ENCODE measurements around the gene KRT15.

KRT15 gene

GRCh38 chr17:41504246-41504977 lies 14.3 kb downstream of the KRT15 start:
- no peak for DNase-seq (ENCODE audit: low read depth)

DNA sequence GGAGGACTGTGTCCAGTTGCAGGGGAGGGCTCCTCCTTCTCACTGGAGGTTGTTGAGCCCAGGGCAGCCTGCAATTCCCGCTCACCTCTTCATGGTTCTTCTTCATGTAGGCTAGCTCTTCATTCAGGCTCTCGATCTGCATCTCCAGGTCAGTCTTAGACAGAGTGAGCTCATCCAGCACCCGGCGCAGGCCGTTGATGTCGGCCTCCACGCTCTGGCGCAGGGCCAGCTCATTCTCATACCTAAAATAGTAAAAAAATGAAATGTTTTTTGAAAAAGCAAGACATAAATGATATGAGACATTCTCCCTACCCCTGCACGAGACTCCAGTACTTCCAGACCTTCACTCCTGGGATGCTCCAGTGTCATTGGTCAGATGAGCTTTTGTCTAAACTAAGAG lies 15.5 kb downstream of the KRT15 start:
- no peak for DNase-seq (ENCODE audit: low read depth)

GRCh38 chr17:41500131-41500911 lies 18.4 kb downstream of the KRT15 start:
- DNase-seq (ENCODE audit: low read depth) = no peak

- DNase-seq (ENCODE audit: low read depth) = no peak
Measured at GRCh38 chr17:41499714-41500113, 19.0 kb downstream of the KRT15 start.

- no peak for DNase-seq (ENCODE audit: low read depth)
Measured at GRCh38 chr17:41498276-41498675, 20.4 kb downstream of the KRT15 start.

- DNase-seq (ENCODE audit: low read depth) = peak; percentile 39
Measured at GRCh38 chr17:41496803-41497484, 21.7 kb downstream of the KRT15 start.

DNA sequence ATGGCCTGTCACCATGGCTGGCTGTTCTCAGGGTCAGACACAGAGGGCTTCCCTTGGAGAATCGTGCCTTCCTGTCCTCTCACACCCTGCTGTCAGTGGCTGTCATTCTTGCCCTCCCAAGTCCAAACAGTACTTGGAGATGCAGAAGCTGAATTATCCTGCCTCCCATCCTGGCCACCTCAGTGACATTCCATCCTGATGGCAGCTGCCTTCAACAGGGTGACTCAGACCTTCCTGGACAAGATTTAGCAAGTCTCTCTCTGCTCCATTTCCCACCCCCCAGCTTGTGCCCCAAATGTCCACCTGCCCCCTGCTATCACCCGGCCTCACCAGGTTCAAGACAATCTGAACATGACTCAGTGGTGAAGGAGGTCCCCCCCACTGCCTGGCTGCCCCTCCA lies 24.2 kb downstream of the KRT15 start:
- DNase-seq (ENCODE audit: low read depth) = no peak

DNA sequence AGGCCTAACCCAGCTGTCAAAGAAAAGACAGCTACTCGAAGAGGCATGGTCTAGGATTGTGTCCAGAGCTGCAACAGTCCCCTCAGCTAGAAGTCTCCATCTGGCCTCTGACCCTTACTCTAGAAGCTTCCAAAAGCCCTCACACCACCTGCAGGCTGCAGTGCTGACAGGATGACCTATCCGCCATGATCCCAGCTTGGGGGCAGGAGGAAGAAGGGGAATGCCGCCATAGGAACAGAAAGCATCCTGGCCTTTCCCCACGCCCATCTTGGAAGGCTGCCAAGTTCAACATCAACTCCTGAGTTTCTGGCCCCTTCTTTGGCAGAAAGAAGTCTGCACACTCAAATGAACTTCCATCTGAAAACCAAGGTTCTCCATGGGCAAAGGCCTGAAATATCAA lies 25.9 kb downstream of the KRT15 start:
- no peak for DNase-seq (ENCODE audit: low read depth)

- no peak for DNase-seq (ENCODE audit: low read depth)
Measured at GRCh38 chr17:41492351-41492750, 26.3 kb downstream of the KRT15 start.

GRCh38 chr17:41491476-41491875 lies 27.2 kb downstream of the KRT15 start:
- DNase-seq (ENCODE audit: low read depth) = no peak

DNA sequence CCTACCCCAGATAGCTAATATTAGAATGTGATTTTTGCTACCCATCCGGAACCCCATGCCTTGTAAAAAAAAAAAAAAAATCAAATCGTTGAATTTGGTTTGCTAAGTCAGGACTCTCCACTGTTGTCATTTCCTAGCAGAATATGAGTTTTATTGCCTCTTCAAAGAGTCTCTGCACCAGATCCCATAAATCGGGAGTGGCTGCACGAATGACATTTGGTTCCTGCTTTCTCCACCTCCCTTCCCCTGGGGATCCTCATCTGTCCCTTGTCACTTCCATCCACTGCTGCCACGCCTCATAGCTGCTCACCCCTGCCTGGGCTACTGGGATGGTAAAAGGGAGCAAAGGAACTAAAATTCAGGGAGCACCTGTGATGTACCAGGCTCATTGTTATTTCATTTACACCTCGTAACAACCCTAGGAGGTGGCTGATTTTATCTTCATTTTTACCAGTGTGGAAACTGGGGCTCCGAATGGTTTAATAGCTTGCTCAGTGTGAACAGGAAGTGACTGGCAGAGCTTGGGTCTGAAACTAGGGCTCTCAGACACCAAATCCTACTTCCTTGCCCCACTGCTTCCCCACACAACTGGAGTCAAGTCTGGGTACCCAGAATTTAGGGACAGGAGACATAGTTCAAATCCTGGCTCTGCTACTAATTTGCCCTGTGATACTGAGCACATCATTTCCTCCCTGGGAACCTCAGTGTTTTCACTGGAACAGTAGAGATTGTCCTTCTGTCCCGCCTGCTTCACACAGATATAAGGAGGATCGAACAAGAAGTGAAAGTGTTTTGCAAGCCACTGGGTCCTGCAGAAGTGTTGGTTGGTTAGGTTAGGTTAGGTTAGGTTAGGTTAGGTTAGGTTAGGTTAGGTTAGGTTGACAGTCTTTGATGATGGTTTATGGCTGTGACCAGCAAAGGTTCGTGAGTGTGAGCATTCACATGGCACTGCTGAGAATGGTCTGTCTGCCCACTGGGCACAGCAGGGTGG lies 28.4 kb downstream of the KRT15 start:
- DNase-seq (ENCODE audit: low read depth) = no peak

DNA sequence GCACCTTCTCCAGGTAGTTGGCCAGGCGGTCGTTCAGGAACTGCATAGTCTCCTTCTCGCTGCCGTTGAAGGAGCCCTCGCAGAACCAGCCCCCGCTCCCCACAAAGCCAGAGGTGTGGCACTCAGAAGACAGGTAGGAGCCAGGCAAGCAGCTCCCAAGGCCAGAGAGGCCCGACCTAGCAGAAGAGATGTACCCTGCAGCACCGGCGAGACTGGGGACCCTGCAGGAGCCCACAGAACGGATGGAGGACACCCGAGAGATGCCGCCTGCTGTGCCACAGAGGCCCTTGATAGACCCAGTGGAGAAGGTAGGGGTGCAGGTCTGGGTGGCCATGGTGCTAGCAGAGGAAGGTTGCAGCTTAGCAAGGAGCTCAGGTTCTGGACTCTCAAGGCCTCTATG lies 29.2 kb downstream of the KRT15 start, which contains the start of gene KRT36:
KRT36 (minus strand) TSS at position 380 of the 400 bp plus-strand sequence; CDS start at position 334, 46 bp downstream.
- no peak for DNase-seq (ENCODE audit: low read depth)

- no peak for DNase-seq (ENCODE audit: low read depth)
Measured at GRCh38 chr17:41486809-41487530, 31.7 kb downstream of the KRT15 start.

DNA sequence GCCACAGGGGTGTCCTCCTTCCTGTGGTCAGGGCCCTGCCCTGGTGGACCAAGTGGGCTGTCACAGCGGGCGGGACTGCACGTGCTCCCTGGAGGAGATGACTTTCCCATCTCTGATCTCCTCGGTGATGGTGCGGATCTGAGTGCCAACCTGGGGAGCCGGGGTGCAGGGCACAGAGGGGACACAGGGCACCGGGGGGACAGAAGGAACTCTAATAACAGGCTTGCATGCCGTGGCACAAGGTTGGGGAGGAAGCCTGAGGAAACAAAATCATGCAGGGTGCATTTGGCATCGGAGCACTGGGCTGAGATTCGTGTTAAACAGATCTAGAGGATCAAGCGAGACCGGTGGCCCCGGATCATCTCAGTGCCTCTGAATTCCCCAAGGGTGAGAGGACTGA lies 32.4 kb downstream of the KRT15 start:
- no peak for DNase-seq (ENCODE audit: low read depth)

DNA sequence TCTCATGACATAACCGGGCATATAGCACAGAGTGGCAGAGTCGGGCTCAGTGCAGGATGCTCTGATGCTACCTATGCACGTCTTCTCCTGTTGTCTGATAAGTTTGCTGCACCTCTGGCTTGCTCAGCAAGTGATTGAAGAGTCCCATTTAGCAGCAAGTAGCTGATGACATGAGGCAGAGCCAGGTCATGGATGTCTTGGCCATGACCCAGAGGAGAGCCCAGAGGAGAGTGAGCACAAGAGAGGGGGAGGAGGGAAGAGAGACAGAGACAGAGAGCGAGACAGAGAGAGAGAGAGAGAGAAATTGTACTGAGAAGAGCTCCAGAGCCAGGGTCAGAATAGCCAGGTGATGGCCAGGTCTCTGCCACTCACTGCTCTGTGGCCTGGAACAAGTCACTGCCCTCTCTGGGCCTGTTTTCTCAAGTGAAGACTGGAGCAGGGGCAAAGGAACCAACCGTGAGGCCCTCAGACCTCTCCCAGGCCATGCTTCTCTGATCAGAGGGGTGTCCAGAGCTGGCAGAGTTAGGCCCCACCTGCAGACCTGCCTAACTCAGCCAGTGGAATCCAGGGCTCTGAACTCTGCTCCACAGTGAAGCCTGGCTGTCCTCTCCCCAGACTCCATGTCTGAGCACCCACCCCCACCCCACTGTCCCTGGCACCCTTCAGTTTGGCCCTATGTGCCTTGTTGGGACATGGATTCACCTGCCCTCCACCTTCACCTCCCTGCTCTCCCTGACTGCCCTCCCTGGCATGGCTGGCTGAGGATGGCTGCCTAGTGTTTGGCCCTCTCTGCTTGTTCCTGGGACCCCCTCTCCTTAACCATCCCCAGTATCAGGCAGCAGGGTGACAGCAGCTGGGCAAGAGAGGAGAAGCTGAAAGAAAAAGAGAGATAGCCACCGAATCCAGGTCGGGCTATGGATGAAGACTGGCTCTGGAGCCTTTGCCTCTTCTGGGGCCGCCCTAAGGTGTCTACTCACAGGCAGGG lies 33.5 kb downstream of the KRT15 start:
- no peak for DNase-seq (ENCODE audit: low read depth)

DNA sequence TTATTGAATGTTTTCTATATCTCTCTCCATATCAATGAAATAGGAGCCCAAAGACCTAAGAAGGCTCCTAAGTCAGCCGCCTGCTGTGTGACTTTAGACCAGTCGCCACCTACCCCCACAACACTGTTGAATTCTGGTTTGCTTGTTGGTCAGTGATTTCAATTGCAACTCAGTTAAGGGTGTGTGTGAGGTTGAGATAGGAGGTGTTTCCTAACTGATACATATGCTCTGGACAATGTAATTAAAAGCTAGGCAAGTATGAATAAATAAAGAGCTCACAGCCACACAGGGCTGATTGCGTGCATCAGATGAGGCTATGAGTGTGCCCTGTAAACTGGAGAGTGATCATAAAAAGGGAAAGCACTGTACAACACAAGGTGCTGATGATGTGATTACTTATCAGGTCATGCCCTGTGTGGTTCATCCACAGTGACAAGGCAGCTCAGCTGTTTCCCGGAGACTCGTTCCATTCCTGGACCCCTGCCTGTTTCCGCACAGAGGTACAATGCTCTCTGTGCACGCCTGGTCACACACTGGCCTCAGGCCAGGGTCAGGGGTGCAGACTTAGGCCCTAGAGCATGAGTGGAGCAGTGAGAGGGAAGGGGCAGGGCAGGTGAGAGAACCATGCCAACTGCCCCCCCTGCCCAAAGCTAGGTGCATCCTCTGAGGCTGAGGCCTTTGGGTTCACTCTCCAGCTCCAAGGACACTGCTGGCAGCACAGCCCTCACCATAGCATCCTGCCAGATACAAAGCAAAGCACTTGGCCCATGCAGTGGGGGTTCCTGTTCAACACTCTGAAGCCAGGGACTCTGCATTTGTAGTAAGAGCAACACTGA lies 34.5 kb downstream of the KRT15 start:
- no peak for DNase-seq (ENCODE audit: low read depth)

DNA sequence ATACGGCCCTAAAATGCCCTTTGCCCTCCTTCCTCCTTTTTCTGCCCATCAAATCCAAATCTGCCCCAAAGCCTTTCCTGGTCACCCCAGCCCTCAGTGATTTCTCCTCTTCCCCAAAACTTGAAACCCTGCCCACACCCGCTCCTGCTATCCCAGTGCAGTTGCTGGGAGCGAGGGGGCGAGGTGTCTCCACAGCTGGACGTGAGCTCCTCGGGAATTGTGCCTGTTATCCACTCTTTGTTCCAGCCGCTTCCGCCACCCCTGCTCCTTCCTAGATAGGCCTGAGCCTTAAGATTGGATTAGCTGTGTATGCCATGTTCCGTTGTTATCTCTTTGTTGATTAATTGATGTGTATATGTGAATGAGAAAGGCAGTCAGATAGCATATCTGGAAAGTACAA lies 35.2 kb downstream of the KRT15 start:
- no peak for DNase-seq (ENCODE audit: low read depth)

DNA sequence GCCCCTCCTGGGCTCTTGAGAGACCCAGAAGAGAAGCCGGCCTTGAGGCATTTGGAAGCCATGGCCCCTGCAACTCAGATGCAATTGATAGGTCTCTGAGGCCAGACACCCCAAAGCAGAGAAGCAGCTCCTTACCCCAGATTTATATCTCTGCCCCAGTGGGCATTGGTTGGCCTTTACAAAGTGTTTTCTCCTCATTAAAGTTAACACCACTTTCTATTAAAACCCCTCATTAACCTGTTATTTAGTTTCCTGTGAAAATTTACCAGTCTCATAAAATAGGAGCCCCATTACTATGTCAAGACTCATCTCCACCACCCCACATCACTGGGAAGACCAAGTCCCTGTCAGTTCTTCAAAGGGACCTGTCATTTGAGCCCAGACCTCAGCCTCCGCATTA lies 37.7 kb downstream of the KRT15 start, which contains the start of gene KRT35:
KRT35 (minus strand) TSS at position 116 of the 400 bp plus-strand sequence; CDS start at position 62, 54 bp downstream.
- DNase-seq (ENCODE audit: low read depth) = no peak

DNA sequence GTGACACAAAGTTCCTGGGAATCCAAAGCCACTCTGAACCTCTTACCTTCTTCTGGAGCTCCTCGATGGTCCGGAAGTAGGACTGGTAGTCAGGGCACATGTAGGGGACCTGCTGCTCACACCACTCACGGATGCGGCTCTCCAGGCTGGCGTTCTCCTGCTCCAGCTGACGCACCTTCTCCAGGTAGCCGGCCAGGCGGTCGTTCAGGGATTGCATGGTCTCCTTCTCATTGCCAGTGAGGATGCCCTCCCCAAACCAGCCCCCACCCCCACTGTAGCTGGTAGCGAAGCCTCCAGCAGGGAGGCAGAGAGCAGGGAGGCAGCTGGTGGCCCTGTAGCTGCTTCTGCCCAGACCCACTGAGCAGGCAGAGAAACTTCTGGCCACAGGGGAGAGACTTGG lies 38.1 kb downstream of the KRT15 start:
- no peak for DNase-seq (ENCODE audit: low read depth)

Data from activated gamma-delta T cell treated with anti-CD3 and anti-CD28 coated beads, Interleukin-2, amount 50 U/mL, for 16 hours (primary cell).